H1 (cell line): ENCODE measurements around the gene GNAQ. TPM values are rescaled to one million over a fixed set of nuclear protein-coding genes. Genes with fewer than 3 reads are reported as not detected.

Source experiments
- CTCF ChIA-PET: fragments of 300-600 bp; sonication (Branson Sonifier 250); formaldehyde crosslinking; loops from one replicate; lab custom pipeline; 2021; ENCODE audit not compliant: partially characterized antibody; lab: Charles Lee
- POLR2A ChIA-PET: fragments of 300-600 bp; sonication (Branson Sonifier 250); formaldehyde crosslinking; loops from one replicate; lab custom pipeline; 2021; ENCODE audit warnings: inconsistent platforms; ENCODE audit not compliant: partially characterized antibody; lab: Charles Lee
- DNase-seq, 2 experiments: peaks; one replicate each; pipeline versions ENCODE4 v3.0.0 to v3.0.0-alpha.2; 2010 to 2022; ENCODE audit warnings: low spot score in 2 of 2, low read depth in 1 of 2, mixed read lengths in 1 of 2
- FAIRE-seq: peaks from 2 replicates; lab custom pipeline; 2011; peaks lifted over from hg19 to GRCh38; lab: Jason Lieb, UNC
- H2AFZ ChIP-seq: 2 replicates; pipeline ENCODE4 v1.8.1; 2012; ENCODE audit warnings: low read length, inconsistent platforms
- H2AK5ac ChIP-seq: 2 replicates; pipeline ENCODE4 v1.6.1; 2013; ENCODE audit warnings: low read depth, low read length
- H2BK120ac ChIP-seq: replicated peaks from 2 replicates; pipeline ENCODE3; 2013; ENCODE audit warnings: low read depth, low read length, inconsistent platforms
- H2BK12ac ChIP-seq: 2 replicates; pipeline ENCODE4 v1.6.1; 2013; ENCODE audit warnings: low read depth, low read length
- H2BK15ac ChIP-seq: 2 replicates; pipeline ENCODE4 v1.6.1; 2013; ENCODE audit warnings: low read length
- H2BK20ac ChIP-seq: 2 replicates; pipeline ENCODE4 v1.6.1; 2013; ENCODE audit warnings: low read length
- H2BK5ac ChIP-seq: 2 replicates; pipeline ENCODE4 v1.6.1; 2013; ENCODE audit warnings: low read depth, low read length
- H3K14ac ChIP-seq: 2 replicates; pipeline ENCODE4 v1.6.1; 2013; ENCODE audit warnings: inconsistent platforms; ENCODE audit not compliant: insufficient read length
- H3K18ac ChIP-seq: 2 replicates; pipeline ENCODE4 v1.6.1; 2013; ENCODE audit warnings: low read length; ENCODE audit errors: extremely low read depth
- H3K23ac ChIP-seq: 2 replicates; pipeline ENCODE4 v1.6.1; 2013; ENCODE audit warnings: inconsistent platforms; ENCODE audit not compliant: insufficient read length
- H3K23me2 ChIP-seq: 2 replicates; pipeline ENCODE4 v1.6.1; 2013; ENCODE audit warnings: low read depth, low read length
- H3K27ac ChIP-seq: 2 replicates; pipeline ENCODE4 v1.6.1; 2011; ENCODE audit warnings: low read depth, low read length, inconsistent platforms
- H3K27me3 ChIP-seq, 4 experiments: replicated peaks in 1 of 4; 1 replicate in 1 of 4; 2 replicates in 3 of 4; pipeline versions ENCODE4 v1.6.1 to v1.8.1; 2011 to 2013; ENCODE audit warnings: low read length in 3 of 4, mild to moderate bottlenecking in 3 of 4, inconsistent platforms in 2 of 4, mixed read lengths in 2 of 4, moderate library complexity in 1 of 4; ENCODE audit not compliant: control insufficient read depth in 3 of 4, insufficient read depth in 3 of 4; ENCODE audit errors: extremely low read depth in 1 of 4
- H3K36me3 ChIP-seq, 4 experiments: 2 replicates each; pipeline versions ENCODE4 v1.6.1 to v1.8.1; 2011 to 2013; ENCODE audit warnings: mild to moderate bottlenecking in 4 of 4, low read length in 3 of 4, moderate library complexity in 2 of 4, control low read depth in 1 of 4, inconsistent platforms in 1 of 4; ENCODE audit not compliant: insufficient read depth in 4 of 4, control insufficient read depth in 2 of 4
- H3K4ac ChIP-seq: replicated peaks from 2 replicates; pipeline ENCODE3; 2013; ENCODE audit warnings: low read length, low read depth, mixed read lengths, inconsistent platforms; ENCODE audit not compliant: insufficient read length
- H3K4me1 ChIP-seq, 4 experiments: replicated peaks in 1 of 4; 1 replicate in 1 of 4; 2 replicates in 3 of 4; pipeline versions ENCODE4 v1.6.1 to v1.8.1; 2011 to 2013; ENCODE audit warnings: low read length in 3 of 4, inconsistent platforms in 2 of 4, mixed read lengths in 1 of 4; ENCODE audit not compliant: insufficient read depth in 4 of 4, control insufficient read depth in 3 of 4
- H3K4me2 ChIP-seq, 2 experiments: 2 replicates each; pipeline versions ENCODE4 v1.6.1 to v1.8.1; 2011 to 2013; ENCODE audit warnings: low read depth in 2 of 2, low read length in 2 of 2, control low read depth in 1 of 2, inconsistent platforms in 1 of 2, mild to moderate bottlenecking in 1 of 2; ENCODE audit not compliant: insufficient read depth in 1 of 2
- H3K4me3 ChIP-seq, 4 experiments: fragments of 200-600, 300-600 bp in 1 of 4; sonication (generic), shearing (Covaris generic), sonication (Bioruptor Twin) in 1 of 4; 2 replicates each; pipeline versions ENCODE4 v1.5.1 to v1.8.1; 2011 to 2016; ENCODE audit warnings: low read length in 4 of 4, low read depth in 3 of 4, control low read depth in 2 of 4, inconsistent platforms in 2 of 4, mild to moderate bottlenecking in 2 of 4, mixed read lengths in 1 of 4, moderate library complexity in 1 of 4; ENCODE audit not compliant: insufficient read depth in 2 of 4; ENCODE audit errors: extremely low read depth in 1 of 4
- H3K56ac ChIP-seq: replicated peaks from 2 replicates; pipeline ENCODE3; 2013; ENCODE audit warnings: low read depth, mild to moderate bottlenecking, mixed read lengths, low read length, inconsistent platforms; ENCODE audit not compliant: insufficient read length
- H3K79me1 ChIP-seq: 2 replicates; pipeline ENCODE4 v1.6.1; 2013; ENCODE audit warnings: low read depth, low read length, control low read depth
- H3K79me2 ChIP-seq, 2 experiments: 2 replicates each; pipeline versions ENCODE4 v1.6.1 to v1.8.1; 2012 to 2013; ENCODE audit warnings: low read length in 2 of 2, mild to moderate bottlenecking in 2 of 2, inconsistent platforms in 1 of 2; ENCODE audit not compliant: insufficient read depth in 2 of 2, control insufficient read depth in 1 of 2
- H3K9ac ChIP-seq, 4 experiments: replicated peaks in 1 of 4; 1 replicate in 1 of 4; 2 replicates in 3 of 4; pipeline versions ENCODE4 v1.6.1 to v1.8.1; 2011 to 2013; ENCODE audit warnings: low read depth in 3 of 4, low read length in 3 of 4, control low read depth in 2 of 4, mild to moderate bottlenecking in 2 of 4, moderate library complexity in 2 of 4, inconsistent platforms in 1 of 4; ENCODE audit errors: extremely low read depth in 1 of 4
- H3K9me3 ChIP-seq, 2 experiments: 2 replicates each; pipeline versions ENCODE4 v1.6.1 to v1.8.1; 2012 to 2013; ENCODE audit warnings: mild to moderate bottlenecking in 2 of 2, moderate library complexity in 2 of 2, control low read depth in 1 of 2, inconsistent platforms in 1 of 2, low read depth in 1 of 2, low read length in 1 of 2, mixed read lengths in 1 of 2; ENCODE audit not compliant: insufficient read depth in 2 of 2
- H4K20me1 ChIP-seq, 2 experiments: replicated peaks in 1 of 2; 2 replicates each; pipeline versions ENCODE3 to v1.8.1; 2011 to 2013; ENCODE audit warnings: inconsistent platforms in 2 of 2, low read length in 2 of 2, mild to moderate bottlenecking in 1 of 2; ENCODE audit not compliant: insufficient read depth in 2 of 2, control insufficient read depth in 1 of 2
- H4K5ac ChIP-seq: 2 replicates; pipeline ENCODE4 v1.6.1; 2013; ENCODE audit warnings: low read length, low read depth, mixed read lengths, inconsistent platforms; ENCODE audit not compliant: insufficient read length
- H4K8ac ChIP-seq: 2 replicates; pipeline ENCODE4 v1.8.0; 2013; ENCODE audit warnings: mild to moderate bottlenecking, moderate library complexity, low read length, inconsistent platforms; ENCODE audit not compliant: insufficient read depth; ENCODE audit errors: extremely low read depth
- H4K91ac ChIP-seq: replicated peaks from 2 replicates; pipeline ENCODE3; 2013; ENCODE audit warnings: low read length, mixed read lengths, inconsistent platforms; ENCODE audit not compliant: insufficient read length
- ASH2L ChIP-seq: fragments of 200-600, 300-600 bp; sonication (generic); IDR thresholded peaks from one replicate; pipeline ENCODE4 v1.7.1; 2017; ENCODE audit warnings: low read length
- CHD2 ChIP-seq: IDR thresholded peaks from 2 replicates; pipeline ENCODE4 v1.6.1; 2012; ENCODE audit warnings: low read length, improper control_type of control experiment
- EGR1 ChIP-seq: IDR thresholded peaks from 2 replicates; pipeline ENCODE4 v1.6.1; 2011; ENCODE audit warnings: low read depth, low read length, borderline replicate concordance
- GABPA ChIP-seq: IDR thresholded peaks from 2 replicates; pipeline ENCODE4 v1.6.1; 2011; ENCODE audit warnings: mild to moderate bottlenecking, low read length, moderate library complexity, borderline replicate concordance; ENCODE audit not compliant: insufficient read depth
- GTF2F1 ChIP-seq: IDR thresholded peaks from 2 replicates; pipeline ENCODE4 v1.6.1; 2012; ENCODE audit warnings: low read depth, low read length, improper control_type of control experiment, borderline replicate concordance
- HDAC6 ChIP-seq: IDR thresholded peaks from one replicate; pipeline ENCODE4 v1.7.1; 2012; ENCODE audit warnings: low read depth, mild to moderate bottlenecking, inconsistent platforms, low read length, moderate library complexity
- KDM1A ChIP-seq: fragments of 200-600, 300-600 bp; sonication (generic); IDR thresholded peaks from 2 replicates; pipeline ENCODE4 v1.7.1; 2016; ENCODE audit warnings: mild to moderate bottlenecking, low read length, borderline replicate concordance
- MAFK ChIP-seq: IDR thresholded peaks from 2 replicates; pipeline ENCODE4 v1.6.1; 2012; ENCODE audit warnings: low read depth, mild to moderate bottlenecking, improper control_type of control experiment, low read length
- RFX5 ChIP-seq: IDR thresholded peaks from 2 replicates; pipeline ENCODE4 v1.6.1; 2011; ENCODE audit warnings: low read depth, low read length, improper control_type of control experiment, borderline replicate concordance
- SIN3A ChIP-seq, 2 experiments: IDR thresholded peaks in 1 of 2; conservative IDR thresholded peaks in 1 of 2; 2 replicates each; pipeline ENCODE4 v1.6.1; 2011 to 2012; ENCODE audit warnings: low read length in 2 of 2, improper control_type of control experiment in 1 of 2, low read depth in 1 of 2, mild to moderate bottlenecking in 1 of 2
- SP2 ChIP-seq: IDR thresholded peaks from 2 replicates; pipeline ENCODE4 v1.6.1; 2012; ENCODE audit warnings: mild to moderate bottlenecking, low read length, inconsistent platforms
- TEAD4 ChIP-seq: IDR thresholded peaks from 2 replicates; pipeline ENCODE4 v1.6.1; 2012; ENCODE audit warnings: low read depth, low read length, inconsistent platforms, mixed read lengths
- WGBS, 2 experiments: shearing (Covaris generic) in 1 of 2; methylation state at CpG; one replicate each; pipeline versions ENCODE4 v1.1.6 to v1.1.7; 2013 to 2015; ENCODE audit warnings: low lambda C conversion rate in 2 of 2, mixed read lengths in 2 of 2, inconsistent platforms in 1 of 2, low coverage in 1 of 2, missing lambda C conversion rate in 1 of 2; ENCODE audit not compliant: insufficient replicate concordance in 2 of 2, insufficient coverage in 1 of 2, insufficient read length in 1 of 2; ENCODE audit errors: extremely low coverage in 1 of 2, missing lambda C conversion rate in 1 of 2; 5-methylcytosine and 5-hydroxymethylcytosine counted together
- polyA plus RNA-seq, 7 experiments: library from polyadenylated mRNA; depleted of rRNA in 3 of 7; stranded (reverse) in 5 of 7; unstranded in 2 of 7; fragments of >200 nt in 5 of 7; fragments of 200-250 nt in 2 of 7; gene quantifications; 1 replicate in 5 of 7; 2 replicates in 1 of 7; 4 replicates in 1 of 7; pipeline versions ENCODE4 v1.2.1 to v1.2.3, GENCODE V29; 2011 to 2013; ENCODE audit warnings: missing spikeins in 2 of 7, mixed read lengths in 2 of 7
- total RNA-seq: library from RNA; stranded (reverse); fragmentation: NEBNext Ultra II Directional; extraction: Animal tissue kit (Norgen Biotek cat#: 25700); gene quantifications from 2 replicates; pipeline ENCODE4 v1.2.1, GENCODE V29; 2021

The GNAQ gene
- total and polyA plus RNA-seq, 2 of the 8 experiments (the other 6 are each of a cell fraction or from before 2014, with no cell fraction given), result 22.8 to 63.8 TPM

DNA sequence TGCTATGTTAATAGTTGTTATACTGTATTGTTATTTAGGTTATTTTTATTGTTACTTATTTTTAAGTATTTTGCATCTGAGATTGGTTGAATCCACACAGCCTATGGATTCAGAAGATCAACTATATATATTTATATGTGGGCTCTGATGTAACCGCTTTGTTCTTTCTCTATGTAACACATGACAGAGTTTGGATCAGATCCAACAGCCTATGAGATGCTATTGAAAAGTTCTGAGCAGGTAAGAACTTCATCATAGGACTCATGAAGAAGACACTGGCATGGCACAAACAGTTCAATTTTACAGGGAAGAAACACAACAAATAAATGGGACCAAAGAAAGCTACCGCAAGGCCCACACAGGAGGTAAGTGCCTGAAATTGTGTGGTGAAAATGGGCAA is 93.4 kb downstream of the GNAQ start:
- H3K14ac ChIP-seq, result no peak overlapping the region
- no peak overlapping the region for H2AFZ ChIP-seq
- DNase-seq (no peak), FAIRE-seq (no peak)
- H2BK5ac ChIP-seq, result peak overlapping the region; percentile 16; the same call in 1 of the 2 replicates
- H2BK15ac ChIP-seq, result no peak overlapping the region
- no peak overlapping the region for H3K4me3 ChIP-seq
- no peak overlapping the region for H4K5ac ChIP-seq
- no peak overlapping the region for H2BK120ac ChIP-seq
- no peak overlapping the region for H3K9ac ChIP-seq
- no peak overlapping the region for H3K27ac ChIP-seq
- no peak overlapping the region for H3K4ac ChIP-seq
- H3K9me3 ChIP-seq, result no peaks in the 10 kb centered on the region
- no peaks in the 10 kb centered on the region; the same call in 1 of the 2 replicates for H3K23me2 ChIP-seq
- peaks cover 0 to 1% of the 10 kb centered on the region in 2 experiments for H4K20me1 ChIP-seq
- H4K8ac ChIP-seq, result no peak overlapping the region
- H2BK20ac ChIP-seq, result no peak overlapping the region
- H3K79me2 ChIP-seq, result peaks cover 5 to 34% of the 10 kb centered on the region in 2 experiments; a peak in 3 of 4 replicates
- H3K56ac ChIP-seq, result no peak overlapping the region
- 100% methylated on average over 2 of the region's 2 CpGs; no CpG with 5 or more reads in 1 of the 2 experiments for WGBS, 2 experiments
- peaks cover 0 to 3% (median 0%) of the 10 kb centered on the region in 4 experiments; a peak in 1 of 7 replicates for H3K4me1 ChIP-seq
- H3K18ac ChIP-seq, result no peak overlapping the region
- POLR2A ChIA-PET, result interaction anchor here (1.2 to 1.3 kb wide), 2 partner anchors 8 to 11 kb away, joined by 3 to 4 read pairs; no protein-coding TSS in a partner anchor
- H3K79me1 ChIP-seq, result no peaks in the 10 kb centered on the region; the same call in 1 of the 2 replicates
- H2AK5ac ChIP-seq, result no peak overlapping the region
- H3K4me2 ChIP-seq, result no peak overlapping the region
- no peaks in the 10 kb centered on the region for H3K27me3 ChIP-seq
- CTCF ChIA-PET, result interaction anchor here (0.8 kb wide), 1 partner anchor 17 kb away, joined by 3 read pairs; no protein-coding TSS in a partner anchor
- no peak overlapping the region for H3K23ac ChIP-seq
- H3K36me3 ChIP-seq, result no peaks in the 10 kb centered on the region
- TF ChIP-seq HDAC6 (no peak), SP2 (no peak), MAFK (no peak), EGR1 (no peak), CHD2 (no peak), ASH2L (no peak), GTF2F1 (no peak), SIN3A (conservative IDR thresholded peaks at IDR 0.05 in 1 of 2, IDR thresholded peaks at IDR 0.05 in 1 of 2; ENCODE audit: low read depth in 1 of 2, low read length in 2 of 2) (no peak), TEAD4 (no peak), KDM1A (no peak), RFX5 (no peak), GABPA (no peak)
- no peak overlapping the region for H4K91ac ChIP-seq
- no peak overlapping the region for H2BK12ac ChIP-seq
